Effector memory CD8-positive, alpha-beta T cell (primary cell): ENCODE results near the gene SIVA1.

Experiments
- ATAC-seq: fragments of 150-1000 bp; cut with Tn5 transposase; replicated peaks from 2 replicates; pipeline ENCODE4 v1.10.0; 2021; ENCODE audit warnings: mild to moderate bottlenecking, moderate library complexity
- DNase-seq, 3 experiments: peaks; one replicate each; pipeline ENCODE4 v3.0.0; 2021
- H3K27ac Mint-ChIP-seq, 2 donors: one replicate each; pipeline ENCODE4 v1.8.0; 2022; ENCODE audit warnings: mild to moderate bottlenecking in 2 of 2, mixed read lengths in 2 of 2, moderate library complexity in 2 of 2
- H3K27me3 Mint-ChIP-seq, 2 donors: one replicate each; pipeline ENCODE4 v1.8.0; 2022; ENCODE audit warnings: mixed read lengths in 2 of 2
- H3K36me3 Mint-ChIP-seq: one replicate; pipeline ENCODE4 v1.8.0; 2022; ENCODE audit warnings: mild to moderate bottlenecking, moderate library complexity, mixed read lengths; ENCODE audit not compliant: insufficient read depth
- H3K4me1 Mint-ChIP-seq, 2 donors: one replicate each; pipeline ENCODE4 v1.8.0; 2022; ENCODE audit warnings: low read depth in 2 of 2, mixed read lengths in 2 of 2
- H3K4me3 Mint-ChIP-seq, 2 donors: one replicate each; pipeline ENCODE4 v1.8.0; 2022; ENCODE audit warnings: mild to moderate bottlenecking in 2 of 2, mixed read lengths in 2 of 2, moderate library complexity in 2 of 2
- H3K9me3 Mint-ChIP-seq, 2 donors: one replicate each; pipeline ENCODE4 v1.8.0; 2022; ENCODE audit warnings: mixed read lengths in 2 of 2

The SIVA1 gene

GRCh38 chr14:104803280-104803911, 50.4 kb downstream of the SIVA1 start:
- no peak for ATAC-seq
- DNase-seq = no peak
- no peaks in the 10 kb centered on the region for H3K27me3 Mint-ChIP-seq
- peaks cover 3 to 19% of the 10 kb centered on the region in 2 donors for H3K4me1 Mint-ChIP-seq
- no peak overlapping the region for H3K27ac Mint-ChIP-seq
- H3K36me3 Mint-ChIP-seq = peaks cover 14% of the 10 kb centered on the region
- no peak overlapping the region for H3K4me3 Mint-ChIP-seq
- no peaks in the 10 kb centered on the region for H3K9me3 Mint-ChIP-seq

- Mint-ChIP-seq H3K9me3 (no peaks in the 10 kb centered on the region), H3K36me3 (peaks cover 11% of the 10 kb centered on the region), H3K27me3 (no peaks in the 10 kb centered on the region), H3K4me3 (no peak overlapping the region), H3K27ac (peak overlapping the region in 1 of 2 donors; percentile 46), H3K4me1 (peaks cover 3 to 19% of the 10 kb centered on the region in 2 donors)
- ATAC-seq (no peak), DNase-seq (no peak)
Observed at GRCh38 chr14:104803912-104804410, 51.0 kb downstream of the SIVA1 start.

GRCh38 chr14:104804481-104805325, 51.8 kb downstream of the SIVA1 start:
- H3K27ac Mint-ChIP-seq = peak overlapping the region in 1 of 2 donors; percentile 46
- no peaks in the 10 kb centered on the region for H3K27me3 Mint-ChIP-seq
- DNase-seq (no peak), ATAC-seq (no peak)
- no peak overlapping the region for H3K4me3 Mint-ChIP-seq
- H3K4me1 Mint-ChIP-seq = peaks cover 3 to 19% of the 10 kb centered on the region in 2 donors
- H3K36me3 Mint-ChIP-seq = peaks cover 6% of the 10 kb centered on the region
- H3K9me3 Mint-ChIP-seq = no peaks in the 10 kb centered on the region

GRCh38 chr14:104805326-104805678, 52.4 kb downstream of the SIVA1 start:
- Mint-ChIP-seq H3K27me3 (no peaks in the 10 kb centered on the region), H3K4me1 (peaks cover 3 to 17% of the 10 kb centered on the region in 2 donors), H3K9me3 (no peaks in the 10 kb centered on the region), H3K4me3 (no peak overlapping the region), H3K27ac (no peak overlapping the region), H3K36me3 (peaks cover 3% of the 10 kb centered on the region)
- ATAC-seq (no peak), DNase-seq (no peak)

- H3K9me3 Mint-ChIP-seq = no peaks in the 10 kb centered on the region
- peaks cover 3% of the 10 kb centered on the region for H3K36me3 Mint-ChIP-seq
- DNase-seq = no peak
- H3K27ac Mint-ChIP-seq = peak overlapping the region in 1 of 2 donors; percentile 36
- H3K27me3 Mint-ChIP-seq = no peaks in the 10 kb centered on the region
- no peak overlapping the region for H3K4me3 Mint-ChIP-seq
- H3K4me1 Mint-ChIP-seq = peaks cover 3 to 17% of the 10 kb centered on the region in 2 donors
- ATAC-seq = no peak
Observed at GRCh38 chr14:104805941-104806624, 53.1 kb downstream of the SIVA1 start.

- no peaks in the 10 kb centered on the region for H3K27me3 Mint-ChIP-seq
- H3K4me3 Mint-ChIP-seq = no peak overlapping the region
- DNase-seq = no peak
- H3K36me3 Mint-ChIP-seq = no peaks in the 10 kb centered on the region
- H3K4me1 Mint-ChIP-seq = peaks cover 0 to 12% of the 10 kb centered on the region in 2 donors
- H3K9me3 Mint-ChIP-seq = no peaks in the 10 kb centered on the region
- peak overlapping the region; percentile 3 to 36 for H3K27ac Mint-ChIP-seq
- ATAC-seq = no peak
Observed at GRCh38 chr14:104806625-104807465, 53.9 kb downstream of the SIVA1 start.

GRCh38 chr14:104808456-104808855, 55.5 kb downstream of the SIVA1 start:
- no peaks in the 10 kb centered on the region for H3K36me3 Mint-ChIP-seq
- peaks cover 0 to 8% of the 10 kb centered on the region in 2 donors for H3K4me1 Mint-ChIP-seq
- H3K4me3 Mint-ChIP-seq = no peak overlapping the region
- no peak for DNase-seq
- no peaks in the 10 kb centered on the region for H3K27me3 Mint-ChIP-seq
- H3K9me3 Mint-ChIP-seq = no peaks in the 10 kb centered on the region
- no peak overlapping the region for H3K27ac Mint-ChIP-seq
- ATAC-seq = no peak
